ENCODE measurements around the gene ZNF446. TPM values are rescaled to one million over a fixed set of nuclear protein-coding genes. Genes with fewer than 3 reads are reported as not detected.

The ZNF446 gene
- total RNA-seq, result 4.3 and 4.7 TPM in 2 replicates

DNA sequence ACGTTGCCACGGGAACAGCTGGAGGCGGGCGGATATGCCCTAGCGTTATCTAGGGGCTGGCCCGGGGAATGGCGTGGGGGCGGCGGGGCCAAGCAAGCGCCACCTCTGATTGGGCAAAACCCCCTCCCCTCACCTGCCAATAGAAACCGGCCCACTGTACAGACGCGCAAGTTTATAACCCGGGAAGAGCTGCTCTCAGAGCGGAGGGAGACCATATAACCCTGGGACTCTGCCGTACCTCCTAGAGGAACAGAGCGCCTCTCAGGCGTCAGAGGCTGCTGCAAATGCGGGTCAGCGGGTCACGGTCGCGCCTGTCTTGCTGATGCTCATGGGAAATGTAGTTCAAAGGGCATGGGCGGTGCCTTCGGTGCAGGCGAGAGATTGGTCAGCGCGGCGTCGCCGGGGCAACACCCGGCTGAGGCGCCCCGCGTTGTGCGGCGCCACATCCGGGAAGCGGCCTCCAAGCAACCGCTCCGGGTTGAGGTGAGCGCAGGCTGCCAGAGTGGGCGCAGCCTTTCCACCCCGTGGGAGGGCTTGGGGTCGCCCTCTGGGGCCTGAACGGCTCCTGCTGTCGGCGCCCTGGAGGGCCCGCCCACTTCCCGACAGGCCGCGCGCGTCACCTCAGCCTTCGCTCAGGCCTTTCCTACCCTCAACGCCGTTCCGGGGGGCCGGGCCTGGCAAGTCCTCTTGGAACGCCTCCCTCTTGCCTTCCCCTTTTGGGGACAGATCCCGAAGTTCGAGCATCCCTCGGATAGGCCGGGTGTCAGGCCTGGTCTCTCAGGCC is at the start of gene ZNF446:
Gene ZNF446 (plus strand): TSS at position 639 of the 784 bp plus-strand sequence. CDS start 867 bp downstream, outside the sequence.

DNA sequence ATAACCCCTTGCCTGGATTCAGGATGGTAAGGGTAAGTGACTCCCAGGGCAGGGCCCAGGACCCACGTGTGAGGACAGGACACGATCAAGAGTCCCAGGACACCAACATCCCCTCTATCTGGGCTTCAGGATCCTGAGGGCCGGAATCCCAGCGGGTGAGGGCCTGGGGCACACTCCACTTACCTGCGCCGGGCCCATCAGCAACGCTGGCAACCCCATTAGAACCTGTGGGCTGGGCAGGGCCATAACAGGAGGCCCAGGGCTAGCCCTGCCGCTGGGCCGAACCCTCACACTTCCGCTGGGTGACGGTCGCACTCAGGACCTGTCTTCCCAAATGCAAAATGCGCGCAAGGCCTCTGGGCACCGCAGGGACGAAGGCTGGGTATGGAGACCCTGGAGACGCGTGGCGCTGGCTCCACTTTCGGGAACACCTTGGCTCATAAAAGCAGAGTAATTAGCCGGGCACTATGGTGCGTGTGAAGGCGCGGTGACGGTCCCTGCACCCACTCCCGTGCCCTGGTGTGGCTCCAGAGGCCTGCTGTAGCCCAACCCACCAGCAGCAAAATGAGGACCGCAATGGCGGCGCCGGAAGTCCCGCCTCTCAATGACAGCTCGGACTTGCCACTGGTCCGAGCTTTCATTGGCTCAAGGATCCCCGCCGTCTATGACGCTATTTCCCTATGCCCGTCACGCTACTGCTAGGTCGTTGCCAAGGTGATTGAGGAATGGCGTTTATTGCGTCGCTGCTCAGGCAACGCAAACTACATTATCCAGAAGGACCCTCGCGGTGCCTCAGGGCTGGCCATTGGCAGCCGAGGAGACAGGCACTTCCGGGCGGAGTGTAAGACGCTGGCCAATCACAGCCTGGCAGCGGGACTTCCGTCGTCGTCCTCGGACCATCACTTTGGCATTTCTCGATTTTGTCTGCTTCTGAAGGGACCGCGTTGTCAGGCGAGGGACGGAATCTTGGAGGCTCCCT is 36.3 kb upstream of the ZNF446 start, which contains the start of gene ZNF132:
Gene ZNF132 (minus strand): TSS at position 578 of the 979 bp plus-strand sequence. CDS start 332 bp downstream, at position 246.

DNA sequence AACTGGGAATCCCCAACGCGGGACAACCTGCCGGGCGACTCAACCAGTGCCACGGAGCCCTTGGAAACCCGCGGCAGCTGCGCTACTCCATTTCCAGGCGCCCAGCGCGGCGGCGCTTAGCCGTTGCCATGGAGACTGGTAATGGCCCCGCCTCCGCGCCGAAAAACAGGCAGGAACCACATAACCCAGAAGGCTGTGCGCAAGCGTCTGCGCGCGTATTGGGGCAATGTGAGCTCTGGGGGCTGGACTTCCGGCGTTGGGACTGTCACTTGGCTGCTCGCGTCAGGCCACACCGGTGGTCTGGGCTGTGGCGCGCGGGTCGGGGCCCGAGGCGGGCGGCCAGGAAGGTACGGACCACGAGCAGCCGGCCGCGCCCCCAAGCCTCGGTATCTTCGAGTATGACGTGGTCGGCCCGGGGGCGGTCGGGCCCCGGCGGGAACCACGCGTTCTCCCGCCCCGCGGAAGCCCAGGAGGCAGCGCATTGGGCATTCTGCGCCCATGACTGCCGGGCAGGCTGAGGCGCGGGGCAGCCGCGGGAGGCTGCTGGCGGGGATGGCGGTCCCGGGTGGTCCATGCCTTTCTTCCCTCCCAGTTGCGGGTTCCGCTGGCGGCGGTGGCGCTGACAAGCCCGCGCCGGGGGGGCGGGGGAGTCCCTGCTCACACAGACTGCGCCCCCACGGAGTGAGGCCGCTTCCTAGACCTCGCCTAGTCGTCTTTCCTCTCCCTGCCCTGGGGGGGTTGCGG is 24.6 kb upstream of the ZNF446 start, which contains the start of gene ZNF324B:
Gene ZNF324B (plus strand): TSS at position 265 of the 744 bp plus-strand sequence. CDS start 2,080 bp downstream, outside the sequence.

DNA sequence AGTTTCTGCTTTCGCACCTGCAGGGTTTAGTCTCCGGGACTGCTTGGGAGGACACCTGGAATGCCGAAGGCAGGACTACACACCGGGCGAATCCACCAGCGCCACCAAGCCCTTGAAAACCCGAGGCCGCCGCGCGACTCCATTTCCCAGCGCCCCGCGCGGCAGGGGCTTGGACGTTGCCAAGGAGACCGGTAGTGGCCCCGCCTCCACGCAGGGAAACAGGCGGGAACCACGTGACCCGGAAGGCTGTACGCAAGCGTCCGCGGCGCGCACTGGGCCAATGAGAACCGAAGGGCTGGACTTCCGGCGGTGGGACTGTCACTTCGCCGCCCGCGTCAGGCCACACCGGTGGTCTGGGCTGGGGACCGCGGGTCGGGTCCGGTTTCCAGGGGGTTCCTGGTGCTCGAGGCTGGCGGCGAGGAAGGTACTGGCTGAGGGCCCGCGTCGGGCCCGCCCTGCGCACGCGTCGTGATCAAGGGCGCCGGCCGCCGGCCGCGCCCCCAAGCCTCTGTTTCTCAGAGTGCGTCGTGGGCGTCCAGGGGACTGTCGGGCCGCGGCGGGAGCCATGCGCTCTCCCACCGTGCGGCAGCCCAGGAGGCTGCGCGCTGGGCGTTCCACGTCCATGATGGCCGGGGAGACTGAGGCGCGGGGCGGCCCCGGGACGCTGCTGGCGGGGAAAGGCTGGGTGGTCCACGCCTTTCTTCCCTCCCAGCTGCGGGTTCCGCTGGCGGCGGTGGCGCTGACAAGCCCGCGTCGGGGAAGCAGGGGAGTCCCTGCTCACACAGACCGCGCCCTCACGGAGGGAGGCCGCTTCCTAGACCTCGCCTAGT is 9.2 kb upstream of the ZNF446 start, which contains the start of gene ZNF324:
Gene ZNF324 (plus strand): TSS at position 321 of the 830 bp plus-strand sequence. CDS start 2,106 bp downstream, outside the sequence.

DNA sequence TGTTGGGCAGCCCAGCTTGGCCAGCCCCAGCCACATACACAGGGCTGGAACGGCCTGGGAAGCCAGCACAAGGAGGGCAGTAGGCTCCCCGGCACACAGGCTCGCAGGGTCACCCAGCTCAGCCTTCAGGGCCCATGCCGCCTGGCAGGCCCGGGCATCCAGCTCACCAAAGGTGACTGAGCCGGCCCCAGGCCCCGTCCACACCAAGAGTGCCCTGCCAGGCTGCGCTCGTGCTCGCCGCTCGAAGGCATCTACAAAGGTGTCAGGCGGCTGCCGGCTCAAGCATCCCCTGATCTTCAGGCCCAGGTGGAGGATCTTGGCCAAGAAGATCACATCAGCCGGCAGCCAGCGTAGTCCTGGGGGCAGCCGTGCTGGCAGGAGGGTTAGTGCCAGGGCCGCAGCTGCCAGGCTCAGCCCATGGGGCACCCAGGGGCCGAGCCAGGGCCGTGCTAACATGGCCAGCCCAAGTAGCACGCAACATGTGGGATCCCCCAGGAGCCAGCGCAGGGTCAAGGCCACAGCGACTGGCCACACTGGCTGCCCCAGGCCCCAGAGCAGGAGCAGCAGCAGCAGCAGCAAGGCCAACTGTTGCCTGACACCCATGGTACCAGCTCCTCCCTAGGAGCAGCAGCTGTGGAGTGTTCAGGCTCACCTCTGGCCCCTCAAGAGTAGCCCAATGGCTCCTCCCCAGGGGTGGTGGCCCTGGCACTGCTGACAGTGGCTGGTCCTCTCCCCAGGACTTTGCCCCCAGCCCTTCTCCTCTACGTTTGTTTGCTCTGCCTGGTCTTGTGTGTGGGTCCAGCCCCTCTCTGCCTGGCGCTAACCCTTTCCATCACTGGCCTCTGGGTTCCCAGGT is 35.4 kb downstream of the ZNF446 start, which contains the start of gene SLC27A5:
Gene SLC27A5 (minus strand): TSS at position 640 of the 856 bp plus-strand sequence. CDS start 37 bp downstream, at position 603.

DNA sequence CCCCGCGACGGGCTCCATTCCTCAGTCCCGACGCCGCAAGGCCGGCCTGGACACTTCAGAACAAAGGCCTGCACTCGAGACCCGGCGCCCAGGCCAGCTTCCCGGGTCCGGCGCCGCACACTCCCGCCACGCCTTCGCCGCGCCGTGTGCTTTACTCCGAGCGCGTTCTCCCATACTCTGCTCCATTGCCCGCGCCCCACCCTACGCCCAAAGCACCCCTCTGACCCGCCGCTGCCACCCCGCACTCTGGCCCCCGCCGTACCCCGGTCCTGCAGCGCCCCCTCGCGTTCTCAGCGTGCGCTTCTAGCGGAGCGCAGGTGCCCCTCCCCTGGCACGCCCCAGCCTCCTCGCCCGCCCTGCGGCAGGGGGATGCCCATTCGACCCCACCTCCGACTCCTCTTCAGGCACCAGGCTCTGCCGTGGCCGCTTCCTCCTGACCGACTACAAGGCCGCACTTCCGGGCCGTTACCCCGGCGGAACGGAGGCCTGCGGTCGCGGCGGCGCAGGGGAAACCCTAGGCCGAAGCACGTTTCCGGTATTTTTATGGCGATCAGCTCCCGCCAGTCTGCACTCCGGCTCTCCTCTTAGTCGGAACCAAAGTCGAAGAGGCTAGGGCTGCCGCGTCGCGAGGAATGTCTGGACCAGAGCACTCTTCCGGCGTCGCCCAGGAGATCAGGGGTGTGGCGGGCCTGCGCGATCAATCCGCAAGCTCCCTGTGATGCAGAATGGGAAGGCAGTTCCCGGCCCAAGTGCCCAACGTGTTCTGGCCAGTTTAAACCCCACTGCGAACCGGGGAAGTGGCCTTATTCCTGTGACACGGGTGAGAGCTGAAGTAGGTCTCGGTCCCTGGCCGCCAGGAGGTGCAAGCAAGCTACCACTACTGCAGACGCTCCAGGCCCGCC is 43.5 kb downstream of the ZNF446 start, which contains the start of gene ZBTB45:
Gene ZBTB45 (minus strand): TSS at position 456 of the 902 bp plus-strand sequence. CDS start 2,137 bp downstream, outside the sequence.

Other genes starting within 250 kb of the ZNF446 start
- gene ZNF544, start 247.4 kb upstream of the ZNF446 start, total RNA-seq, result 58.0 and 70.1 TPM in 2 replicates
- 3.9 and 4.3 TPM in 2 replicates for gene ZNF8, start 197.4 kb upstream of the ZNF446 start, total RNA-seq
- gene ERVK3-1, start 171.0 kb upstream of the ZNF446 start, total RNA-seq, result 25.8 and 30.4 TPM in 2 replicates
- gene ZSCAN22, start 149.4 kb upstream of the ZNF446 start, total RNA-seq, result 2.2 and 2.6 TPM in 2 replicates
- 4.8 TPM in 1 of 2 replicates, not detected in the other for gene A1BG, start 122.9 kb upstream of the ZNF446 start, total RNA-seq
- gene ZNF497, start 113.6 kb upstream of the ZNF446 start, total RNA-seq, result 1.9 and 2.1 TPM in 2 replicates
- gene ZNF837, start 95.3 kb upstream of the ZNF446 start, total RNA-seq, result 1.9 and 6.6 TPM in 2 replicates
- 3,310 and 4,284 TPM in 2 replicates for gene RPS5, start 89.1 kb upstream of the ZNF446 start, total RNA-seq
- 0.48 and 3.0 TPM in 2 replicates for gene RNF225, start 80.7 kb upstream of the ZNF446 start, total RNA-seq
- 10.6 and 10.9 TPM in 2 replicates for gene ZNF584, start 67.7 kb upstream of the ZNF446 start, total RNA-seq
- gene ZNF132, start 36.2 kb upstream of the ZNF446 start, total RNA-seq, result 4.0 and 5.5 TPM in 2 replicates
- gene ZNF324B, start 24.7 kb upstream of the ZNF446 start, total RNA-seq, result 8.1 and 10.4 TPM in 2 replicates
- gene ZNF324, start 9.3 kb upstream of the ZNF446 start, total RNA-seq, result 8.3 and 15.4 TPM in 2 replicates
- gene SLC27A5, start 35.6 kb downstream of the ZNF446 start, total RNA-seq, result 7.5 and 11.1 TPM in 2 replicates
- 3.6 and 4.7 TPM in 2 replicates for gene ZBTB45, start 43.5 kb downstream of the ZNF446 start, total RNA-seq
- gene TRIM28, start 67.7 kb downstream of the ZNF446 start, total RNA-seq, result 301 and 311 TPM in 2 replicates
- 92.1 and 101 TPM in 2 replicates for gene CHMP2A, start 78.8 kb downstream of the ZNF446 start, total RNA-seq
- gene UBE2M, start 82.3 kb downstream of the ZNF446 start, total RNA-seq, result 39.2 and 72.8 TPM in 2 replicates
- 9.9 and 19.0 TPM in 2 replicates for gene MZF1, start 97.0 kb downstream of the ZNF446 start, total RNA-seq

Measured in tracheal epithelial cell (primary cell).